Liver (tissue), 9 donors: ENCODE data around the gene OR2AG2. TPM values are rescaled to one million over a fixed set of nuclear protein-coding genes. Genes with fewer than 3 reads are reported as not detected.

Experiments
- DNase-seq: peaks from one replicate; pipeline ENCODE4 v3.0.0-alpha.2; 2017; ENCODE audit warnings: low spot score
- H3K27ac ChIP-seq, 2 donors: one replicate each; pipeline ENCODE4 v1.7.0; 2013; ENCODE audit warnings: inconsistent platforms in 2 of 2, low read length in 2 of 2, control low read depth in 1 of 2, low read depth in 1 of 2, mild to moderate bottlenecking in 1 of 2
- H3K27me3 ChIP-seq, 4 donors: one replicate each; pipeline versions ENCODE4 v1.6.1 to v1.7.0; 2013; ENCODE audit warnings: low read length in 3 of 4, inconsistent platforms in 1 of 4, mild to moderate bottlenecking in 1 of 4, moderate library complexity in 1 of 4; ENCODE audit not compliant: control insufficient read depth in 4 of 4, insufficient read depth in 4 of 4
- H3K36me3 ChIP-seq, 4 donors: one replicate each; pipeline versions ENCODE4 v1.6.1 to v1.7.0; 2013; ENCODE audit warnings: low read length in 3 of 4, mild to moderate bottlenecking in 3 of 4, low read depth in 1 of 4, moderate library complexity in 1 of 4; ENCODE audit not compliant: control insufficient read depth in 4 of 4, insufficient read depth in 3 of 4
- H3K4me1 ChIP-seq, 4 donors: one replicate each; pipeline versions ENCODE4 v1.6.1 to v1.7.0; 2013; ENCODE audit warnings: low read length in 3 of 4, mild to moderate bottlenecking in 3 of 4, moderate library complexity in 1 of 4; ENCODE audit not compliant: control insufficient read depth in 4 of 4, insufficient read depth in 4 of 4
- H3K4me3 ChIP-seq, 3 donors: one replicate each; pipeline versions ENCODE4 v1.6.1 to v1.7.0; 2013; ENCODE audit warnings: low read length in 3 of 3, control low read depth in 1 of 3, low read depth in 1 of 3, mild to moderate bottlenecking in 1 of 3
- H3K9ac ChIP-seq, 2 donors: one replicate each; pipeline ENCODE4 v1.7.0; 2013; ENCODE audit warnings: low read length in 2 of 2, mild to moderate bottlenecking in 2 of 2, moderate library complexity in 2 of 2, control low read depth in 1 of 2, low read depth in 1 of 2
- H3K9me3 ChIP-seq, 4 donors: one replicate each; pipeline versions ENCODE4 v1.6.1 to v1.7.0; 2013; ENCODE audit warnings: low read length in 3 of 4; ENCODE audit not compliant: control insufficient read depth in 4 of 4
- EGR1 ChIP-seq, 2 donors: IDR thresholded peaks; 2 replicates each; pipeline ENCODE4 v1.6.1; 2016 to 2018; ENCODE audit warnings: antibody characterized with exemption in 2 of 2, low read depth in 2 of 2
- FOXA1 ChIP-seq: IDR thresholded peaks from 2 replicates; pipeline ENCODE4 v1.6.1; 2016; ENCODE audit warnings: antibody characterized with exemption
- FOXA2 ChIP-seq: IDR thresholded peaks from 2 replicates; pipeline ENCODE4 v1.6.1; 2016; ENCODE audit warnings: antibody characterized with exemption
- GABPA ChIP-seq, 2 donors: IDR thresholded peaks in 1 of 2; conservative IDR thresholded peaks in 1 of 2; 2 replicates each; pipeline ENCODE4 v1.6.1; 2016; ENCODE audit warnings: antibody characterized with exemption in 2 of 2, mild to moderate bottlenecking in 1 of 2, moderate library complexity in 1 of 2
- HNF4A ChIP-seq, 2 donors: conservative IDR thresholded peaks; 2 replicates each; pipeline ENCODE4 v1.6.1; 2016; ENCODE audit warnings: antibody characterized with exemption in 2 of 2, mild to moderate bottlenecking in 2 of 2
- HNF4G ChIP-seq: IDR thresholded peaks from 2 replicates; pipeline ENCODE4 v1.6.1; 2016; ENCODE audit warnings: antibody characterized with exemption
- NR2F2 ChIP-seq: IDR thresholded peaks from 2 replicates; pipeline ENCODE4 v1.6.1; 2016; ENCODE audit warnings: antibody characterized with exemption
- RAD21 ChIP-seq, 2 donors: IDR thresholded peaks; 2 replicates each; pipeline ENCODE4 v1.6.1; 2016; ENCODE audit warnings: antibody characterized with exemption in 2 of 2, mild to moderate bottlenecking in 2 of 2
- REST ChIP-seq: IDR thresholded peaks from 2 replicates; pipeline ENCODE4 v1.6.1; 2016; ENCODE audit warnings: antibody characterized with exemption, mild to moderate bottlenecking
- RXRA ChIP-seq, 2 donors: IDR thresholded peaks; 2 replicates each; pipeline ENCODE4 v1.6.1; 2017 to 2018; ENCODE audit warnings: antibody characterized with exemption in 2 of 2, mild to moderate bottlenecking in 1 of 2
- SP1 ChIP-seq: IDR thresholded peaks from 2 replicates; pipeline ENCODE4 v1.6.1; 2018; ENCODE audit warnings: antibody characterized with exemption, mild to moderate bottlenecking
- TAF1 ChIP-seq: conservative IDR thresholded peaks from 2 replicates; pipeline ENCODE4 v1.6.1; 2016; ENCODE audit warnings: antibody characterized with exemption, mild to moderate bottlenecking
- YY1 ChIP-seq: IDR thresholded peaks from 2 replicates; pipeline ENCODE4 v1.6.1; 2016; ENCODE audit warnings: antibody characterized with exemption, mild to moderate bottlenecking
- ZBTB33 ChIP-seq: IDR thresholded peaks from 2 replicates; pipeline ENCODE4 v1.6.1; 2016; ENCODE audit warnings: antibody characterized with exemption
- WGBS: extraction: QIAGEN DNeasy Blood & Tissue Kit; methylation state at CpG from one replicate; pipeline ENCODE4 v1.1.7; 2013; 5-methylcytosine and 5-hydroxymethylcytosine counted together
- polyA plus RNA-seq, 2 donors: library from polyadenylated mRNA; stranded (reverse) in 1 of 2; unstranded in 1 of 2; fragments of 200-250 nt in 1 of 2; fragments of >200 nt in 1 of 2; fragmentation: Nextera tagmentation in 1 of 2; extraction: Ambion mirVana in 1 of 2; gene quantifications; one replicate each; pipeline versions ENCODE4 v1.2.1 to v1.2.3, GENCODE V29; 2013 to 2015
- total RNA-seq, 2 donors: library from RNA; depleted of rRNA; stranded (reverse); fragments of >200 nt; gene quantifications; one replicate each; pipeline ENCODE4 v1.2.3, GENCODE V29; 2014
- donor health status: healthy.
- donor health status: healthy.
- donor health status: healthy.
- donor health status: healthy.
- donor health status: healthy.

OR2AG2 gene
- total and polyA plus RNA-seq, 4 donors: under 0.01 TPM; not detected in 3

GRCh38 chr11:6745465-6746015 is 26.2 kb downstream of the OR2AG2 start:
- Histone ChIP-seq H3K9ac (peak overlapping the region in 1 of 2 donors; percentile 55), H3K27me3 (no peaks in the 10 kb centered on the region), H3K4me3 (peak overlapping the region in 1 of 3 donors; percentile 10), H3K4me1 (peaks cover 0 to 1% (median 0%) of the 10 kb centered on the region in 4 donors), H3K27ac (peak overlapping the region; percentile 44 to 77), H3K9me3 (no peaks in the 10 kb centered on the region), H3K36me3 (no peaks in the 10 kb centered on the region)
- WGBS: 60% methylated on average over 2 of the region's 2 CpGs
- DNase-seq: no peak
- TF ChIP-seq RAD21 (IDR thresholded peaks at IDR 0.05): no peak
- peak; percentile 35 for TF ChIP-seq NR2F2
- TF ChIP-seq SP1: peak; percentile 5

- Histone ChIP-seq H3K4me1 (peaks cover 0 to 1% (median 0%) of the 10 kb centered on the region in 4 donors), H3K27ac (peak overlapping the region in 1 of 2 donors; percentile 47), H3K9ac (peak overlapping the region in 1 of 2 donors; percentile 55), H3K36me3 (no peaks in the 10 kb centered on the region), H3K9me3 (no peaks in the 10 kb centered on the region), H3K4me3 (no peak overlapping the region), H3K27me3 (no peaks in the 10 kb centered on the region)
- no peak for DNase-seq
- WGBS: 49% methylated on average over 4 of the region's 4 CpGs
- TF ChIP-seq ZBTB33 (no peak), GABPA (IDR thresholded peaks at IDR 0.05 in 1 of 2, conservative IDR thresholded peaks at IDR 0.05 in 1 of 2) (no peak), NR2F2 (no peak), YY1 (no peak), FOXA2 (no peak), REST (no peak), TAF1 (no peak)
Observed at GRCh38 chr11:6745018-6745417, 26.8 kb downstream of the OR2AG2 start.

- Histone ChIP-seq H3K4me3 (no peak overlapping the region), H3K27me3 (no peaks in the 10 kb centered on the region), H3K27ac (no peak overlapping the region), H3K9me3 (no peaks in the 10 kb centered on the region), H3K4me1 (peaks cover 0 to 1% (median 0%) of the 10 kb centered on the region in 4 donors), H3K36me3 (no peaks in the 10 kb centered on the region), H3K9ac (no peak overlapping the region)
- no peak for DNase-seq
- WGBS: 64% methylated on average over 7 of the region's 7 CpGs
- TF ChIP-seq NR2F2 (no peak), RXRA (IDR thresholded peaks at IDR 0.05) (no peak), ZBTB33 (no peak), HNF4A (conservative IDR thresholded peaks at IDR 0.05) (no peak), EGR1 (IDR thresholded peaks at IDR 0.05; ENCODE audit: low read depth in 2 of 2) (no peak), RAD21 (IDR thresholded peaks at IDR 0.05) (no peak), HNF4G (no peak), REST (no peak), FOXA1 (no peak), SP1 (no peak)
Observed at GRCh38 chr11:6742260-6742659, 29.5 kb downstream of the OR2AG2 start.
